ENCODE results near the gene DPH6.
"Not testable (repeated sequence)": the region's sequence is repeated elsewhere in the genome, so short reads cannot be mapped to it uniquely, and the experiment has no call there.

The DPH6 gene

GRCh38 chr15:35545824-35546510 lies at the start of gene DPH6:
TSS of gene DPH6 (minus strand) at chr15:35546165. CDS start at chr15:35546141, 24 bp downstream.
- peak; percentile 86 for DNase-seq

- DNase-seq = no peak
Observed at GRCh38 chr15:35595656-35596055, 49.7 kb upstream of the DPH6 start.

- not testable (repeated sequence) for DNase-seq
Observed at GRCh38 chr15:35591987-35592386, 46.0 kb upstream of the DPH6 start.

GRCh38 chr15:35583863-35584528 lies 38.0 kb upstream of the DPH6 start:
- peak; percentile 25 for DNase-seq

- no peak for DNase-seq
Observed at GRCh38 chr15:35580606-35581005, 34.6 kb upstream of the DPH6 start.

- DNase-seq = no peak
Observed at GRCh38 chr15:35567392-35567791, 21.4 kb upstream of the DPH6 start.

GRCh38 chr15:35566991-35567390 lies 21.0 kb upstream of the DPH6 start:
- DNase-seq = no peak

GRCh38 chr15:35565901-35566300 lies 19.9 kb upstream of the DPH6 start:
- DNase-seq = no peak

GRCh38 chr15:35562641-35563040 lies 16.7 kb upstream of the DPH6 start:
- no peak for DNase-seq

GRCh38 chr15:35561308-35561707 lies 15.3 kb upstream of the DPH6 start:
- no peak for DNase-seq

- no peak for DNase-seq
Observed at GRCh38 chr15:35560870-35561269, 14.9 kb upstream of the DPH6 start.

GRCh38 chr15:35560258-35560657 lies 14.3 kb upstream of the DPH6 start:
- no peak for DNase-seq

GRCh38 chr15:35559683-35560082 lies 13.7 kb upstream of the DPH6 start:
- no peak for DNase-seq

GRCh38 chr15:35557544-35557943 lies 11.6 kb upstream of the DPH6 start:
- peak; percentile 82 for DNase-seq

- no peak for DNase-seq
Observed at GRCh38 chr15:35557012-35557411, 11.0 kb upstream of the DPH6 start.

GRCh38 chr15:35555244-35555643 lies 9.3 kb upstream of the DPH6 start:
- DNase-seq = no peak

GRCh38 chr15:35550957-35551356 lies 5.0 kb upstream of the DPH6 start:
- no peak for DNase-seq

- DNase-seq = no peak
Observed at GRCh38 chr15:35549567-35549966, 3.6 kb upstream of the DPH6 start.

GRCh38 chr15:35548435-35548834 lies 2.5 kb upstream of the DPH6 start:
- peak; percentile 2 for DNase-seq

- no peak for DNase-seq
Observed at GRCh38 chr15:35547775-35548364, 1.9 kb upstream of the DPH6 start.

- DNase-seq = no peak
Observed at GRCh38 chr15:35546511-35547381, 781 bp upstream of the DPH6 start.

GRCh38 chr15:35545316-35545823 lies 595 bp downstream of the DPH6 start:
- DNase-seq = peak; percentile 54

GRCh38 chr15:35540885-35541284 lies 5.1 kb downstream of the DPH6 start:
- peak; percentile 87 for DNase-seq
